Measurements from ENCODE around the gene COL24A1.
"Not testable (repeated sequence)": the region's sequence is repeated elsewhere in the genome, so short reads cannot be mapped to it uniquely, and the experiment has no call there.

The COL24A1 gene

GRCh38 chr1:85847356-85847755 is 309.2 kb downstream of the COL24A1 start:
- Histone ChIP-seq H3K4me3 (ENCODE audit: low read depth, low read length) (no peak overlapping the region), H3K9me3 (ENCODE audit: severe bottlenecking) (no peaks in the 10 kb centered on the region), H3K27me3 (ENCODE audit: insufficient read depth, low read depth, severe bottlenecking) (no peaks in the 10 kb centered on the region), H3K36me3 (no peaks in the 10 kb centered on the region), H3K27ac (no peak overlapping the region)
- TF ChIP-seq CTCF (IDR thresholded peaks at IDR 0.05; ENCODE audit: low read depth, low read length): no peak
- no peak for DNase-seq

GRCh38 chr1:85846706-85847105 is 309.9 kb downstream of the COL24A1 start:
- H3K27ac ChIP-seq: no peak overlapping the region
- no peaks in the 10 kb centered on the region for H3K9me3 ChIP-seq (ENCODE audit: severe bottlenecking)
- H3K4me3 ChIP-seq (ENCODE audit: low read depth, low read length): no peak overlapping the region
- no peak for DNase-seq
- no peaks in the 10 kb centered on the region for H3K36me3 ChIP-seq
- no peak for TF ChIP-seq CTCF (IDR thresholded peaks at IDR 0.05; ENCODE audit: low read depth, low read length)
- H3K27me3 ChIP-seq (ENCODE audit: insufficient read depth, low read depth, severe bottlenecking): no peaks in the 10 kb centered on the region

- H3K27me3 ChIP-seq (ENCODE audit: insufficient read depth, low read depth, severe bottlenecking): no peaks in the 10 kb centered on the region
- no peak for DNase-seq
- H3K4me3 ChIP-seq (ENCODE audit: low read depth, low read length): no peak overlapping the region
- H3K9me3 ChIP-seq (ENCODE audit: severe bottlenecking): no peaks in the 10 kb centered on the region
- H3K36me3 ChIP-seq: no peaks in the 10 kb centered on the region
- no peak for TF ChIP-seq CTCF (IDR thresholded peaks at IDR 0.05; ENCODE audit: low read depth, low read length)
- H3K27ac ChIP-seq: no peak overlapping the region
These were observed 317.1 kb downstream of the COL24A1 start for GRCh38 chr1:85839459-85839858.

GRCh38 chr1:85838238-85838637 is 318.3 kb downstream of the COL24A1 start:
- H3K4me3 ChIP-seq (ENCODE audit: low read depth, low read length): no peak overlapping the region
- H3K9me3 ChIP-seq (ENCODE audit: severe bottlenecking): no peaks in the 10 kb centered on the region
- H3K27ac ChIP-seq: no peak overlapping the region
- DNase-seq: no peak
- H3K27me3 ChIP-seq (ENCODE audit: insufficient read depth, low read depth, severe bottlenecking): no peaks in the 10 kb centered on the region
- no peak for TF ChIP-seq CTCF (IDR thresholded peaks at IDR 0.05; ENCODE audit: low read depth, low read length)
- no peaks in the 10 kb centered on the region for H3K36me3 ChIP-seq

GRCh38 chr1:85836736-85837135 is 319.8 kb downstream of the COL24A1 start:
- no peak overlapping the region for H3K4me3 ChIP-seq (ENCODE audit: low read depth, low read length)
- H3K27ac ChIP-seq: no peak overlapping the region
- no peaks in the 10 kb centered on the region for H3K9me3 ChIP-seq (ENCODE audit: severe bottlenecking)
- DNase-seq: no peak
- no peaks in the 10 kb centered on the region for H3K36me3 ChIP-seq
- no peaks in the 10 kb centered on the region for H3K27me3 ChIP-seq (ENCODE audit: insufficient read depth, low read depth, severe bottlenecking)
- no peak for TF ChIP-seq CTCF (IDR thresholded peaks at IDR 0.05; ENCODE audit: low read depth, low read length)

- not testable (repeated sequence) for H3K9me3 ChIP-seq (ENCODE audit: severe bottlenecking)
These were observed 323.4 kb downstream of the COL24A1 start for GRCh38 chr1:85833165-85833564.

More at GRCh38 chr1:85833165-85833564, 323.4 kb downstream of the COL24A1 start:
- H3K27ac ChIP-seq; H3K27me3 ChIP-seq (ENCODE audit: insufficient read depth, low read depth, severe bottlenecking); H3K36me3 ChIP-seq; DNase-seq; H3K4me3 ChIP-seq (ENCODE audit: low read depth, low read length): not testable (repeated sequence)

Data from WERI-Rb-1 (cell line).